GM10248 (cell line): ENCODE measurements around the gene NHS.

Experiments
- CTCF ChIA-PET: fragments of 300-600 bp; sonication (Branson Sonifier 250); formaldehyde crosslinking; extraction: SDS; loops from one replicate; lab custom pipeline; 2021; ENCODE audit warnings: antibody characterized with exemption; lab: Yijun Ruan, JAX
- POLR2A ChIA-PET: fragments of 350-650 bp; sonication (Branson Sonifier 250); formaldehyde crosslinking; extraction: SDS; loops from one replicate; lab custom pipeline; 2020; ENCODE audit warnings: antibody characterized with exemption; lab: Yijun Ruan, JAX
- DNase-seq: peaks from one replicate; pipeline ENCODE4 v3.0.0; 2012; ENCODE audit errors: extremely low spot score
- CTCF ChIP-seq: IDR thresholded peaks from 2 replicates; pipeline ENCODE4 v1.5.1; 2012; ENCODE audit warnings: mild to moderate bottlenecking, low read depth; ENCODE audit errors: extremely low read depth, missing control alignments, control extremely low read depth

Gene NHS

GRCh38 chrX:17606231-17606630 lies 231.2 kb downstream of the NHS start:
- TF ChIP-seq CTCF = no peak
- DNase-seq = no peak
- CTCF ChIA-PET = interaction anchor here (2.0 kb wide), 1 partner anchor 15 kb away, joined by 5 read pairs; no protein-coding TSS in a partner anchor
- POLR2A ChIA-PET = no interaction called here

- ChIA-PET CTCF (interaction anchor here (1.3 kb wide), 1 partner anchor 18 kb away, joined by 3 read pairs; no protein-coding TSS in a partner anchor), POLR2A (no interaction called here)
- no peak for TF ChIP-seq CTCF
- no peak for DNase-seq
These were observed 233.9 kb downstream of the NHS start for GRCh38 chrX:17608888-17609287.

- POLR2A ChIA-PET = no interaction called here
- TF ChIP-seq CTCF = no peak
- CTCF ChIA-PET = no interaction called here
- no peak for DNase-seq
These were observed 235.8 kb downstream of the NHS start for GRCh38 chrX:17610788-17611187.

- POLR2A ChIA-PET = no interaction called here
- TF ChIP-seq CTCF = no peak
- no peak for DNase-seq
- CTCF ChIA-PET = no interaction called here
These were observed 239.1 kb downstream of the NHS start for GRCh38 chrX:17613979-17614588.

GRCh38 chrX:17616936-17617335 lies 241.9 kb downstream of the NHS start:
- TF ChIP-seq CTCF = no peak
- no peak for DNase-seq
- ChIA-PET CTCF (no interaction called here), POLR2A (no interaction called here)

GRCh38 chrX:17617806-17618205 lies 242.8 kb downstream of the NHS start:
- POLR2A ChIA-PET = no interaction called here
- no peak for DNase-seq
- CTCF ChIA-PET = no interaction called here
- no peak for TF ChIP-seq CTCF
